GM23338 (cell line): Measurements from ENCODE around the gene HLA-DOB. TPM values are rescaled to one million over a fixed set of nuclear protein-coding genes. Genes with fewer than 3 reads are reported as not detected.

Experiments used
- ATAC-seq: fragments of 200-7000 bp; cut with Tn5 transposase; 3 replicates; pipeline ENCODE4 v1.9.1; 2020
- DNase-seq: peaks from one replicate; pipeline ENCODE4 v3.0.0-alpha.2; 2015; ENCODE audit warnings: low spot score
- H2AFZ ChIP-seq: fragments of 200-600 bp; sonication (generic); 2 replicates; pipeline ENCODE4 v1.8.0; 2016; ENCODE audit warnings: antibody characterized with exemption, mild to moderate bottlenecking, moderate library complexity
- H3F3A ChIP-seq: fragments of 200-600 bp; sonication (generic); replicated peaks from 2 replicates; pipeline ENCODE4 v1.8.0; 2017; ENCODE audit warnings: antibody characterized with exemption, mixed run types, low read depth
- H3K27ac ChIP-seq: fragments of 200-600 bp; sonication (generic); 2 replicates; pipeline ENCODE4 v1.6.1; 2016; ENCODE audit warnings: low read depth
- H3K27me3 ChIP-seq: fragments of 200-600 bp; sonication (generic); 2 replicates; pipeline ENCODE4 v1.8.0; 2016; ENCODE audit warnings: mild to moderate bottlenecking, mixed run types, moderate library complexity; ENCODE audit not compliant: insufficient read depth
- H3K36me3 ChIP-seq: fragments of 200-600 bp; sonication (generic); 2 replicates; pipeline ENCODE4 v1.8.0; 2016; ENCODE audit warnings: mild to moderate bottlenecking; ENCODE audit not compliant: insufficient read depth
- H3K4me1 ChIP-seq: fragments of 200-600 bp; sonication (generic); 2 replicates; pipeline ENCODE4 v1.8.0; 2016; ENCODE audit warnings: mild to moderate bottlenecking, moderate library complexity; ENCODE audit not compliant: insufficient read depth
- H3K4me2 ChIP-seq: fragments of 200-600 bp; sonication (generic); 2 replicates; pipeline ENCODE4 v1.7.1; 2017; ENCODE audit warnings: mixed run types
- H3K4me3 ChIP-seq: fragments of 200-600 bp; sonication (generic); 2 replicates; pipeline ENCODE4 v1.6.1; 2016; ENCODE audit warnings: mixed run types
- H3K79me2 ChIP-seq: fragments of 200-600 bp; sonication (generic); replicated peaks from 2 replicates; pipeline ENCODE4 v1.8.0; 2017; ENCODE audit warnings: mild to moderate bottlenecking; ENCODE audit not compliant: insufficient read depth
- H3K9me2 ChIP-seq: fragments of 200-600 bp; sonication (generic); 2 replicates; pipeline ENCODE4 v1.8.0; 2017; ENCODE audit not compliant: insufficient read depth
- H4K20me1 ChIP-seq: fragments of 200-600 bp; sonication (generic); replicated peaks from 2 replicates; pipeline ENCODE4 v1.8.0; 2017; ENCODE audit warnings: mild to moderate bottlenecking; ENCODE audit not compliant: insufficient read depth
- H3K27ac Mint-ChIP-seq: 2 replicates; pipeline ENCODE4 v1.8.0; 2020; ENCODE audit warnings: inconsistent platforms, mild to moderate bottlenecking, moderate library complexity, mixed read lengths
- H3K27me3 Mint-ChIP-seq: 3 replicates; pipeline ENCODE4 v1.8.0; 2022; ENCODE audit warnings: low read depth, mild to moderate bottlenecking, moderate library complexity, mixed read lengths, inconsistent platforms; ENCODE audit not compliant: insufficient read depth, poor library complexity
- H3K36me3 Mint-ChIP-seq: 3 replicates; pipeline ENCODE4 v1.8.0; 2021; ENCODE audit warnings: low read depth, mild to moderate bottlenecking, inconsistent platforms, moderate library complexity, mixed read lengths
- H3K4me1 Mint-ChIP-seq: 3 replicates; pipeline ENCODE4 v1.8.0; 2020; ENCODE audit warnings: mild to moderate bottlenecking, inconsistent platforms, mixed read lengths
- H3K4me3 Mint-ChIP-seq: 3 replicates; pipeline ENCODE4 v1.8.0; 2021; ENCODE audit warnings: moderate library complexity, mild to moderate bottlenecking, inconsistent platforms, mixed read lengths
- H3K9me3 Mint-ChIP-seq: 3 replicates; pipeline ENCODE4 v1.8.0; 2020; ENCODE audit warnings: moderate library complexity, mild to moderate bottlenecking, inconsistent platforms, mixed read lengths
- CREB1 ChIP-seq: fragments of 250-450 bp; sonication (Bioruptor Pico); IDR thresholded peaks from 2 replicates; pipeline ENCODE4 v1.5.0; 2020; ENCODE audit warnings: low read depth, mild to moderate bottlenecking, moderate library complexity
- ETS1 ChIP-seq: IDR thresholded peaks from 2 replicates; pipeline ENCODE4 v1.6.1; 2016; ENCODE audit warnings: antibody characterized with exemption
- EZH2 ChIP-seq: fragments of 200-600 bp; sonication (generic); IDR thresholded peaks from one replicate; pipeline ENCODE4 v1.8.0; 2017; ENCODE audit warnings: antibody characterized with exemption, mild to moderate bottlenecking, low read depth; ENCODE audit not compliant: unreplicated experiment
- EZH2phosphoT487 ChIP-seq: fragments of 200-600 bp; sonication (generic); IDR thresholded peaks from one replicate; pipeline ENCODE4 v1.8.1; 2018; ENCODE audit warnings: antibody characterized with exemption; ENCODE audit not compliant: unreplicated experiment
- JUNB ChIP-seq: IDR thresholded peaks from one replicate; pipeline ENCODE4 v1.6.1; 2016; ENCODE audit warnings: antibody characterized with exemption; ENCODE audit not compliant: unreplicated experiment
- POLR2AphosphoS5 ChIP-seq: IDR thresholded peaks from 2 replicates; pipeline ENCODE4 v1.6.1; 2016; ENCODE audit warnings: antibody characterized with exemption, low read depth
- STAT1 ChIP-seq: IDR thresholded peaks from one replicate; pipeline ENCODE4 v1.6.1; 2016; ENCODE audit warnings: antibody characterized with exemption; ENCODE audit not compliant: unreplicated experiment
- ZNF114 ChIP-seq: fragments of 250-450 bp; sonication (Bioruptor Pico); IDR thresholded peaks from 2 replicates; pipeline ENCODE4 v1.5.0; 2020; ENCODE audit warnings: mild to moderate bottlenecking, moderate library complexity
- ZNF331 ChIP-seq: fragments of 250-450 bp; sonication (Bioruptor Pico); IDR thresholded peaks from 2 replicates; pipeline ENCODE4 v1.5.0; 2020; ENCODE audit warnings: low read depth, mild to moderate bottlenecking, moderate library complexity
- polyA plus RNA-seq: library from polyadenylated mRNA; unstranded; fragments of >200 nt; fragmentation: Nextera tagmentation; extraction: Ambion mirVana; gene quantifications from 2 replicates; pipeline ENCODE4 v1.2.1, GENCODE V29; 2016
- total RNA-seq: library from RNA; depleted of rRNA; stranded (reverse); fragments of >200 nt; shearing (Covaris generic); gene quantifications from 2 replicates; pipeline ENCODE4 v1.2.3, GENCODE V29; 2014
- TF ChIP-seq, protein P1 (sequence below): fragments of 250-450 bp; sonication (Bioruptor Pico); IDR thresholded peaks from 2 replicates; pipeline ENCODE4 v1.5.0; 2020; ENCODE audit warnings: mild to moderate bottlenecking, moderate library complexity

HLA-DOB gene
- total and polyA plus RNA-seq, 2 experiments from 2014 or later: not detected

DNA sequence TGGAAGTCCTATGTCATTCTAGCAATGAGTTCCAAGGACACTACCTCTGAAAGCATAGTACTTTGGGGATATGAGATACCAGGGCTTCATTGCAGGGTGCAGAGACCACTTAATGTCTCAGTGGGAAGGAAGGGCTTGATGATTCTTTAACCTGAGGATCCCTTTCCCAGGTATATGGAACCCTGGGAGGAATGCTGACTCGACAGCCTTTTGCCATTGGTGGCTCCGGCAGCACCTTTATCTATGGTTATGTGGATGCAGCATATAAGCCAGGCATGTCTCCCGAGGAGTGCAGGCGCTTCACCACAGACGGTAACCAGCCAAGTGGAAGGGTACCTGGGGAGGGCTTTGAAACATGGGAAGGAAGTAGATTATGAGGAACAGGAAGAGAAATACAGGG, 41.4 kb upstream of the HLA-DOB start:
- H3K4me1 ChIP-seq: peaks cover 6% of the 10 kb centered on the region; the same call in 1 of the 2 replicates
- H3K4me2 ChIP-seq: no peak overlapping the region
- H3F3A ChIP-seq: 0 out of 2 replicates have a peak, but pooled peaks cover 3% of the 10 kb centered on the region
- no peaks in the 10 kb centered on the region for H3K79me2 ChIP-seq
- TF ChIP-seq STAT1 (no peak), EZH2phosphoT487 (no peak), ZNF331 (no peak), JUNB (no peak), CREB1 (CRISPR knock-in tag) (no peak), ETS1 (no peak)
- no peak overlapping the region for H3K27ac ChIP-seq
- peaks cover 26% of the 10 kb centered on the region for H3K27me3 ChIP-seq
- no peak overlapping the region for H2AFZ ChIP-seq
- peaks cover 28% of the 10 kb centered on the region for H3K27me3 Mint-ChIP-seq
- DNase-seq (no peak), ATAC-seq (no peak)
- H3K4me3 Mint-ChIP-seq: no peak overlapping the region
- no peak overlapping the region for H3K27ac Mint-ChIP-seq
- H3K36me3 ChIP-seq: no peaks in the 10 kb centered on the region
- H3K36me3 Mint-ChIP-seq: no peaks in the 10 kb centered on the region
- H3K4me1 Mint-ChIP-seq: peaks cover 18% of the 10 kb centered on the region
- no peaks in the 10 kb centered on the region for H3K9me2 ChIP-seq
- no peaks in the 10 kb centered on the region for H3K9me3 Mint-ChIP-seq
- no peak overlapping the region for H3K4me3 ChIP-seq
- no peaks in the 10 kb centered on the region for H4K20me1 ChIP-seq

DNA sequence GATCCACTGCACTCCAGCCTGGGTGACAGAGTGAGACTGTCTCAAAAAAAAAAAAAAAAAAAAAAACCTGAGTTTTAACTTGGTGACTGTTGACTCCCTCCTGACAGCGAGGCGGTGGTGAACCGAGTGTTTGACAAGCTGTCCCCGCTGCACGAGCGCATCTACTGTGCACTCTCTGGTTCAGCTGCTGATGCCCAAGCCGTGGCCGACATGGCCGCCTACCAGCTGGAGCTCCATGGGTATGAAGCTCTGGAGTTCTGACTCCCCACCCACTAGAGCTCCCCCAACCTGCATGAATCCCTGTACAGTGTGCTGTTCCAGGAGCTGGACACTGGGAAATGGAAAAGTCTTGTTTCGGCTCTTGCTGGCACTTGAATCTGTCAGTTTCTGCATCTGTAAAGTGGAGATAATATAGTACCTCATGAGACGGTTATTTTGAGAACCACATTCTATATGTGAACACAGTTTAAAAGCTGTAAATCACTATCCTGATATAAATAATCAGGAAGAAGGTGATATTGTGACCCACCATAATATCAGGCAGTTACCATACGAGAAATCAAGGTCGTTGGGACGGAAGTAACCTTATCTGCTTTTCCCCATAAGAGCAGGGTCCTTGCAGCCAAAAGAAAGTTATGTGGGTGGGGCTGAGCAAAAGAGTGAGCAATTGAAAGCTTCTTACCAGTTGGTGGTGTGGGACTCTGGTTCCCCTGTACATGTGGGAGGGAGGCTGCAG, 40.5 kb upstream of the HLA-DOB start:
- no peak overlapping the region for H3K27ac ChIP-seq
- no peaks in the 10 kb centered on the region for H3K36me3 ChIP-seq
- Mint-ChIP-seq H3K36me3 (no peaks in the 10 kb centered on the region), H3K9me3 (no peaks in the 10 kb centered on the region), H3K4me3 (no peak overlapping the region), H3K27me3 (peaks cover 36% of the 10 kb centered on the region), H3K27ac (no peak overlapping the region), H3K4me1 (peaks cover 22% of the 10 kb centered on the region)
- peaks cover 9% of the 10 kb centered on the region; the same call in 1 of the 2 replicates for H3K4me1 ChIP-seq
- no peak overlapping the region for H3K4me3 ChIP-seq
- 0 out of 2 replicates have a peak, but pooled peaks cover 3% of the 10 kb centered on the region for H3F3A ChIP-seq
- no peak overlapping the region for H2AFZ ChIP-seq
- H4K20me1 ChIP-seq: no peaks in the 10 kb centered on the region
- no peak for DNase-seq
- no peaks in the 10 kb centered on the region for H3K9me2 ChIP-seq
- ATAC-seq: no peak
- H3K79me2 ChIP-seq: no peaks in the 10 kb centered on the region
- no peak overlapping the region for H3K4me2 ChIP-seq
- H3K27me3 ChIP-seq: peaks cover 35% of the 10 kb centered on the region
- TF ChIP-seq ETS1: no peak
- TF ChIP-seq ZNF114: no peak
- TF ChIP-seq EZH2: no peak
- no peak for TF ChIP-seq POLR2AphosphoS5
- no peak for TF ChIP-seq STAT1
- no peak for TF ChIP-seq JUNB
- TF ChIP-seq ZNF331: no peak
- TF ChIP-seq, protein P1, sequence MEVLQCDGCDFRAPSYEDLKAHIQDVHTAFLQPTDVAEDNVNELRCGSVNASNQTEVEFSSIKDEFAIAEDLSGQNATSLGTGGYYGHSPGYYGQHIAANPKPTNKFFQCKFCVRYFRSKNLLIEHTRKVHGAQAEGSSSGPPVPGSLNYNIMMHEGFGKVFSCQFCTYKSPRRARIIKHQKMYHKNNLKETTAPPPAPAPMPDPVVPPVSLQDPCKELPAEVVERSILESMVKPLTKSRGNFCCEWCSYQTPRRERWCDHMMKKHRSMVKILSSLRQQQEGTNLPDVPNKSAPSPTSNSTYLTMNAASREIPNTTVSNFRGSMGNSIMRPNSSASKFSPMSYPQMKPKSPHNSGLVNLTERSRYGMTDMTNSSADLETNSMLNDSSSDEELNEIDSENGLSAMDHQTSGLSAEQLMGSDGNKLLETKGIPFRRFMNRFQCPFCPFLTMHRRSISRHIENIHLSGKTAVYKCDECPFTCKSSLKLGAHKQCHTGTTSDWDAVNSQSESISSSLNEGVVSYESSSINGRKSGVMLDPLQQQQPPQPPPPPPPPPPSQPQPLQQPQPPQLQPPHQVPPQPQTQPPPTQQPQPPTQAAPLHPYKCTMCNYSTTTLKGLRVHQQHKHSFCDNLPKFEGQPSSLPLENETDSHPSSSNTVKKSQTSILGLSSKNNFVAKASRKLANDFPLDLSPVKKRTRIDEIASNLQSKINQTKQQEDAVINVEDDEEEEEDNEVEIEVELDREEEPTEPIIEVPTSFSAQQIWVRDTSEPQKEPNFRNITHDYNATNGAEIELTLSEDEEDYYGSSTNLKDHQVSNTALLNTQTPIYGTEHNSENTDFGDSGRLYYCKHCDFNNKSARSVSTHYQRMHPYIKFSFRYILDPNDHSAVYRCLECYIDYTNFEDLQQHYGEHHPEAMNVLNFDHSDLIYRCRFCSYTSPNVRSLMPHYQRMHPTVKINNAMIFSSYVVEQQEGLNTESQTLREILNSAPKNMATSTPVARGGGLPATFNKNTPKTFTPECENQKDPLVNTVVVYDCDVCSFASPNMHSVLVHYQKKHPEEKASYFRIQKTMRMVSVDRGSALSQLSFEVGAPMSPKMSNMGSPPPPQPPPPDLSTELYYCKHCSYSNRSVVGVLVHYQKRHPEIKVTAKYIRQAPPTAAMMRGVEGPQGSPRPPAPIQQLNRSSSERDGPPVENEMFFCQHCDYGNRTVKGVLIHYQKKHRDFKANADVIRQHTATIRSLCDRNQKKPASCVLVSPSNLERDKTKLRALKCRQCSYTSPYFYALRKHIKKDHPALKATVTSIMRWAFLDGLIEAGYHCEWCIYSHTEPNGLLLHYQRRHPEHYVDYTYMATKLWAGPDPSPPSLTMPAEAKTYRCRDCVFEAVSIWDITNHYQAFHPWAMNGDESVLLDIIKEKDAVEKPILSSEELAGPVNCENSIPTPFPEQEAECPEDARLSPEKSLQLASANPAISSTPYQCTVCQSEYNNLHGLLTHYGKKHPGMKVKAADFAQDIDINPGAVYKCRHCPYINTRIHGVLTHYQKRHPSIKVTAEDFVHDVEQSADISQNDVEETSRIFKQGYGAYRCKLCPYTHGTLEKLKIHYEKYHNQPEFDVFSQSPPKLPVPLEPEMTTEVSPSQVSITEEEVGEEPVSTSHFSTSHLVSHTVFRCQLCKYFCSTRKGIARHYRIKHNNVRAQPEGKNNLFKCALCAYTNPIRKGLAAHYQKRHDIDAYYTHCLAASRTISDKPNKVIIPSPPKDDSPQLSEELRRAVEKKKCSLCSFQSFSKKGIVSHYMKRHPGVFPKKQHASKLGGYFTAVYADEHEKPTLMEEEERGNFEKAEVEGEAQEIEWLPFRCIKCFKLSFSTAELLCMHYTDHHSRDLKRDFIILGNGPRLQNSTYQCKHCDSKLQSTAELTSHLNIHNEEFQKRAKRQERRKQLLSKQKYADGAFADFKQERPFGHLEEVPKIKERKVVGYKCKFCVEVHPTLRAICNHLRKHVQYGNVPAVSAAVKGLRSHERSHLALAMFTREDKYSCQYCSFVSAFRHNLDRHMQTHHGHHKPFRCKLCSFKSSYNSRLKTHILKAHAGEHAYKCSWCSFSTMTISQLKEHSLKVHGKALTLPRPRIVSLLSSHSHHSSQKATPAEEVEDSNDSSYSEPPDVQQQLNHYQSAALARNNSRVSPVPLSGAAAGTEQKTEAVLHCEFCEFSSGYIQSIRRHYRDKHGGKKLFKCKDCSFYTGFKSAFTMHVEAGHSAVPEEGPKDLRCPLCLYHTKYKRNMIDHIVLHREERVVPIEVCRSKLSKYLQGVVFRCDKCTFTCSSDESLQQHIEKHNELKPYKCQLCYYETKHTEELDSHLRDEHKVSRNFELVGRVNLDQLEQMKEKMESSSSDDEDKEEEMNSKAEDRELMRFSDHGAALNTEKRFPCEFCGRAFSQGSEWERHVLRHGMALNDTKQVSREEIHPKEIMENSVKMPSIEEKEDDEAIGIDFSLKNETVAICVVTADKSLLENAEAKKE (CRISPR knock-in tag): no peak
